ENCODE data around the gene PDGFRB.
A peak's percentile ranks its signal among the peaks of the same experiment; 100 is the strongest.

The PDGFRB gene

DNA sequence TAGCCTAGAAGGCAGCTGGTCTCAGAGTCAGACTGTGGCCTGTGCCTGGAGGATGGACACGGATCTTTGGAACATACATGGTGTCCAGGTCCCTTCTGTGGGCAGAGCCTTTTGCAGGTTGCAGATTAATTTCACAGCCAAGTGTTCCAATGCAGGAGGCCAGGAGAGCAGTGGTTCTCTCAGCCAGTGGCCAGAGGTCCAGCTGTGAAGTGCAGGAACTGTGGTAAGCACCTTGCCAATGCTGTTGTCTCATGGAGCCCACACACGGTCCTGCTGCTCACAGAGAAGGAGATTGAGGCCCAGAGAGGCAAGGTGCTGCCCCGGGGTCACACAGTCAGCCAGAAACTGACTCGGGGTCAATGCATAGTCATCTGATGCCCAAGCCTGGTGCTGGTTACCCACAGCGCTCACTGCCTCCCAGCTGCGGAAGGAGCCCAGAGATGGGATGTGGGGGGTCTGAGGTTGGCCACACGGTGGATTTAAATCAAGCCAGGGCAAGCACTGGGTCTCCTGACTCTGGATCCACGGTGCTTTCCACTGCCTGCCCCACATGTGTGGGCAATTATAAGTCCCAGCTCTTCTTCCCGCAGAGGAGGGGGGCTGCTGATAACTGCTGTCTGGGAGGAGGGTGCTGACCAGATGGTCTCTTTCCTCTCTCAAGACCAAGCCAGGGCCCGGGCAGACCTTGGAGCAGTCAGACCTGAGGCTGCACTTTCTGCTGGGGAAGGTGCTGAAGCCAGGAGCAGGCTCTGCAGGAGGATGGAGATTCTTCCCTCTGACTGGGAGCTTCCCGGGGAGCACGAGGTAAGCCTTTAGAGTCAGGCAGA is 2.8 kb downstream of the PDGFRB start:
- no peak for DNase-seq (ENCODE audit: low read depth)
- H3K4me3 ChIP-seq (ENCODE audit: low read depth, low read length): no peak overlapping the region
- TF ChIP-seq, protein P1, sequence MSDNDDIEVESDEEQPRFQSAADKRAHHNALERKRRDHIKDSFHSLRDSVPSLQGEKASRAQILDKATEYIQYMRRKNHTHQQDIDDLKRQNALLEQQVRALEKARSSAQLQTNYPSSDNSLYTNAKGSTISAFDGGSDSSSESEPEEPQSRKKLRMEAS (IDR thresholded peaks at IDR 0.05; ENCODE audit: low read depth, low read length): no peak
- no peak for TF ChIP-seq POLR2A (IDR thresholded peaks at IDR 0.05; ENCODE audit: extremely low read depth, insufficient read length)
- no peak for TF ChIP-seq MYC (IDR thresholded peaks at IDR 0.05; ENCODE audit: low read depth, low read length)
- TF ChIP-seq, protein P2, sequence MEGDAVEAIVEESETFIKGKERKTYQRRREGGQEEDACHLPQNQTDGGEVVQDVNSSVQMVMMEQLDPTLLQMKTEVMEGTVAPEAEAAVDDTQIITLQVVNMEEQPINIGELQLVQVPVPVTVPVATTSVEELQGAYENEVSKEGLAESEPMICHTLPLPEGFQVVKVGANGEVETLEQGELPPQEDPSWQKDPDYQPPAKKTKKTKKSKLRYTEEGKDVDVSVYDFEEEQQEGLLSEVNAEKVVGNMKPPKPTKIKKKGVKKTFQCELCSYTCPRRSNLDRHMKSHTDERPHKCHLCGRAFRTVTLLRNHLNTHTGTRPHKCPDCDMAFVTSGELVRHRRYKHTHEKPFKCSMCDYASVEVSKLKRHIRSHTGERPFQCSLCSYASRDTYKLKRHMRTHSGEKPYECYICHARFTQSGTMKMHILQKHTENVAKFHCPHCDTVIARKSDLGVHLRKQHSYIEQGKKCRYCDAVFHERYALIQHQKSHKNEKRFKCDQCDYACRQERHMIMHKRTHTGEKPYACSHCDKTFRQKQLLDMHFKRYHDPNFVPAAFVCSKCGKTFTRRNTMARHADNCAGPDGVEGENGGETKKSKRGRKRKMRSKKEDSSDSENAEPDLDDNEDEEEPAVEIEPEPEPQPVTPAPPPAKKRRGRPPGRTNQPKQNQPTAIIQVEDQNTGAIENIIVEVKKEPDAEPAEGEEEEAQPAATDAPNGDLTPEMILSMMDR (IDR thresholded peaks at IDR 0.05; ENCODE audit: low read depth, low read length): no peak

DNA sequence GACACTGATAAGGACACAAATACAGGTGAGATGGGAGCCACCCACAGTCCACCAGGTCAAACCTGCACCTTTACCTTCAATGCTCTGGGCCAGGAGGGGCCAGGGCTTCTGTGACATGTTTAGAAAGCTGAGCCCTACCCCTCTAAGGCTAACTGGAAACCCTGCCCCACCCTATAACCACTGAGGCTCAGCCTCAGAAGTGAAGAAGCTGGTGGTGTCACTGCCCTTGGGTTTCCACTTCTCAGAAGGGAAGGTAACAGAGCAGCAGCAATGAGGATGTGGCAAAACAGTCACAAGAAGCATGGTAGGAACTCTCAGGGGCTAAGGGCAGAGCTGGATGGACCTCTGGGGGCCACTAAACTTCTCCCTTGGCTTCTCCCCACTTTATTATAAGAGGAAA is 6.0 kb downstream of the PDGFRB start:
- TF ChIP-seq, protein P1 (IDR thresholded peaks at IDR 0.05; ENCODE audit: low read depth, low read length): no peak
- TF ChIP-seq MYC (IDR thresholded peaks at IDR 0.05; ENCODE audit: low read depth, low read length): no peak
- no peak for TF ChIP-seq POLR2A (IDR thresholded peaks at IDR 0.05; ENCODE audit: extremely low read depth, insufficient read length)
- TF ChIP-seq, protein P2 (IDR thresholded peaks at IDR 0.05; ENCODE audit: low read depth, low read length): no peak
- no peak overlapping the region for H3K4me3 ChIP-seq (ENCODE audit: low read depth, low read length)
- peak; percentile 49 for DNase-seq (ENCODE audit: low read depth)

DNA sequence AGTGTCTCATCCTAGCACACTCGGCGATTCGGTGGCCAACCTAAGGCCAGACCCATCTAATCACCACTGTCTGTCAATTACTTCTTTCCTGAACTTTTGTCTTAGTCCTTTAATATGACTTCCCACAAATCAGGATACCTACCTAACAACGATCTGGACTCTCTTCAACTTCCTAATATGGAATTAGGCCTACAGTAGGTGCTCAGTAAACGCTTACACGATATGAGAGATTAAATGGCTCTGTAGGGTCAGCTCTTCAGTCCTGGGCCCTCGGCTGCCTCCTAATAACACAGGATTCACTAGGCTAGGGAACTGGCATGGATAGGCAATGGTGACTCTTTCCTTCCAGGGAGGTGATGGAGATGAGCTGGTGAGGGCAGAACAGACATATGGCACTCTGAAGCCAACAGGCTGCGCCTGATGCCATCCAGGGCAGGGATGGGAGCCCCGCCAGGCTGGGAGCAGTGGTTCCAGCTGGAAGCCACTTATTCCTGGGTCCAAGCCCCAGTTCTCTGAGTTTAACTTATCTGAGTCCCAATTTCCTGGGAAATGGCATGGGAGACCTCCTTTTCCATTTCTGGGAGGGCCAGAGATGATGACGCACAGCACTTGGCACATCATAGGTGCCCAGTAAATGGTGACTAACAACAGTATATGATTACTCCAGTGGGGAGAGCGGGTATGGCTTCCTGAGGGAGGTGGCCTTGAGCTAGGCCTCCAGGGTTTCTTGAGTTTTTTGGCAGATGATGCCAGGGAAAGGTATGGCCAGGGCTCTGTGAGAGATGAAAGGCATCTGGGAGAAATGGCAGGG is 7.3 kb downstream of the PDGFRB start:
- DNase-seq (ENCODE audit: low read depth): no peak
- TF ChIP-seq MYC (IDR thresholded peaks at IDR 0.05; ENCODE audit: low read depth, low read length) (no peak), POLR2A (IDR thresholded peaks at IDR 0.05; ENCODE audit: extremely low read depth, insufficient read length) (no peak)
- TF ChIP-seq, protein P1 (IDR thresholded peaks at IDR 0.05; ENCODE audit: low read depth, low read length): no peak
- TF ChIP-seq, protein P2 (IDR thresholded peaks at IDR 0.05; ENCODE audit: low read depth, low read length): no peak

DNA sequence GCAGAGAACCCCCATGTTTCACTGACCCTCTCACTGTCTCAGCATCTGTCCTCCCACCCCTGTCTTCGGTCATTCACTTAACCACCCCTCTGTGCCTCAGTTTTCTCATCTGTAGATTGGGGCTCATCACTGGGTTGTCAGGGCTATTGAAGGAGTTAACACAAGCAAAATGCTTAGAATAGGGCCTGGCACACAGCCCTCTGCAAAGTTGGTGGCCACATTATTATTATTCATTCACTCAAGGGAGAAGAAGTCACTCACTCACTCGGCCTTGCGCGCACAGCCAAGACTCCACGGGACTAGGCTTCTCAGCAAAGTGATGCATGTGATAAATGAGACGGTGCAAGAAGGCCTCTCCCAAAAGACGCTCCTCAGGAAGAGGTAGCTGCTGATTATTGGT is 8.0 kb downstream of the PDGFRB start:
- no peak overlapping the region for H3K4me3 ChIP-seq (ENCODE audit: low read depth, low read length)
- DNase-seq (ENCODE audit: low read depth): no peak
- no peak for TF ChIP-seq MYC (IDR thresholded peaks at IDR 0.05; ENCODE audit: low read depth, low read length)
- TF ChIP-seq, protein P1 (IDR thresholded peaks at IDR 0.05; ENCODE audit: low read depth, low read length): no peak
- TF ChIP-seq, protein P2 (IDR thresholded peaks at IDR 0.05; ENCODE audit: low read depth, low read length): no peak
- no peak for TF ChIP-seq POLR2A (IDR thresholded peaks at IDR 0.05; ENCODE audit: extremely low read depth, insufficient read length)

More for the DNA sequence above, 7.3 kb downstream of the PDGFRB start:
- no peak overlapping the region for H3K4me3 ChIP-seq (ENCODE audit: low read depth, low read length)

DNA sequence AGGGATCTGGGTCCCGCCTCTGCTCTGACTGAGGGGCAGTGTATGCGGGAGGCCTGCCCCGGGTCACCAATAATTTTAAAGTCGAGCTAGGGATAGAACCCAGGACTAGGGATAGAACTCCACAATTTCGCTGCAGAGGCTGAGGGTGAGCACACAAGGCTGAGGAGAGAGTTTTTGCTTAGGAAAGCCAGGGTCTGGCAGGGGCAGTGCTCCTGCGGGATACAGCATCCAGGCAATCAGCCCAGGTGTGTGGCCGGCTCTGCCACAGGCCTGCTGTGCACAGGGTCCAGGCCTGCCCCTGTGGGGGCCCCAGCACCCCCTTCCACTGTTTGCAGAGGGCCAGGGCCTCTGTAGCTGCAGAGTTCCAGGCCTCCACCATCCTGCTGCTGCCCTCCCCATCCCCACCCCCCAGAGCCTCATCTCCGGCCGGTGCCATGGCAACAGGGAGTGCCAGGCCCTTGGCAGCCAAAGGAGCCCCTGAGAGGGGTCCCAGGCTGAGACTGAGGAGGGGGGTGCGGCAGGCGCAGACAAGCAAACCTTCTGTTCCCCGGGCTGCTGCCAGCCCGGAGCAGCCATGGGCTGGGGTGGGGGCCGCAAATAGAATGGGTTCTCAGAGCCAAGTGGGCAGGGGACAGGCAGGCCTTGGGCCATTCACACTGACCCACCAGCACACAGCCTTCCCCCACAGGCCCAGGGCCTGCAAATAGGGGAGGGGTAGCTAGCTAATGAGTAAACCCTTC is 8.6 kb downstream of the PDGFRB start:
- no peak overlapping the region for H3K4me3 ChIP-seq (ENCODE audit: low read depth, low read length)
- no peak for DNase-seq (ENCODE audit: low read depth)
- TF ChIP-seq, protein P1 (IDR thresholded peaks at IDR 0.05; ENCODE audit: low read depth, low read length): no peak
- no peak for TF ChIP-seq MYC (IDR thresholded peaks at IDR 0.05; ENCODE audit: low read depth, low read length)
- TF ChIP-seq, protein P2 (IDR thresholded peaks at IDR 0.05; ENCODE audit: low read depth, low read length): no peak
- no peak for TF ChIP-seq POLR2A (IDR thresholded peaks at IDR 0.05; ENCODE audit: extremely low read depth, insufficient read length)
